Measurements from ENCODE around the gene GNAL.
A peak's percentile ranks its signal among the peaks of the same experiment; 100 is the strongest.
"Not testable (repeated sequence)": the region's sequence is repeated elsewhere in the genome, so short reads cannot be mapped to it uniquely, and the experiment has no call there.

GNAL gene

DNA sequence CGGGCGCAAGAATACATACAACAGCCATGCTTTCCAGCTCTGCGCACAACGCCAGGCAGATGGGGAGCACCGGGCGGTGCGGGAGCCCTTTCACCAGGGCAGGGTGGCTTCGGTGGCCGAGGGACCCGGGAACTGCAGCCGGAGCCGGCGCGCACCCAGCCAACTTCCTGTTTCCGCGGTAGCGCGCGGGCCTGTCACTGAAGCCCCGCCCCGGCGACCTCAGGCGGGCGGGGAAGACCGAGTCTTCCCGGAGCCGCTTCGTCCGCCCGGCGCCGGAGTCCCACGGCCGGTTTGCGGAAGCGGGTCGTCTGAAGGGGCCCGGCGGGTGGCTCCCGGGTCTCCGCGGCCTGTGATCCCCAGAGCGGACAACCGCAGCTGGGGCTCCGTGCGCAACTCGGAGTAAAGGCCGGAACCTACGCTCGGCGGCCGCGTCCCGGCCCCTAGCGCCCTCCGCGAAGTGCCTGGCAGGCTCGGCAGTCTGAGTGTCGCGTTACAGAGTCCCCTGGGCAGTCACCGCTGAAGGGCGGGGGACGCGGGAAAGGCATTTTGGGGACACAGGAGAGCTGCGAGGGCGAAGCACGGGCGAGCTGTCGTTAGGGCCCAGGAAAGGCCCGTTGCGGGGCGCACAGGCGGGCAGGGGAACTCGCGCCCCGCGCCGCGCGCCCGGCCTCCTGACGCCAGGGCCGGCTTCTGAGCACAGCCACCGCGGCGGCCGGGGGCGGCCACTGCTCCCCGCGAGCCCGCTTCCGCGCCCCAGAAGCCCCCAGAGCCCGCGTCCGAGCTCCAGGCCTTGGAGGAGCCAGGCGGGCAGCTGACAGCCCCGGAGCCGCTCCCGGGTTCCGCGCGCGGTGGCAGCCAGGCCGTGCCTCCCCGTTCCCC, 219.4 kb downstream of the GNAL start, which contains the start of gene MPPE1:
MPPE1 (minus strand) TSS at position 136 of the 879 bp plus-strand sequence. CDS start 11,053 bp downstream, outside the sequence.
- DNase-seq (ENCODE audit: low read depth): peak; percentile 40

DNA sequence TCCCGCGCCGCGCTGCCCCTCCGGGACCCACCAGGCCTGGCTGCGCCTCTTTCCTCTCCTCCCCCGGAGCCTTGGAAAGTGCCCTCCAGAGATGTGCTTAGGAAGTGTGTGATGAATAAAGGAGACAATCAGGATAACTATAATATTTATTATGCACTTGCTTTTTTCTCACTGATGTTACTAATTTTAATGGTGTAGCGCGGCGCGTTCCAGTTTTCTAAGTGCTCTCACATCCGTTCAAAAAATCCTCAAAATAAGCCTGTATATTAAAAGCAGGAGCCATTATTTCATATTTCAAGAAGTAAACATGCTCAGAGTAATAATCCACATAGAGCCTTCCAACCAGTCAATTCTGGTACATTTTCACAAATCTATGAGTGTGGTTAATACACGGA, 220.0 kb downstream of the GNAL start:
- DNase-seq (ENCODE audit: low read depth): peak; percentile 8

DNA sequence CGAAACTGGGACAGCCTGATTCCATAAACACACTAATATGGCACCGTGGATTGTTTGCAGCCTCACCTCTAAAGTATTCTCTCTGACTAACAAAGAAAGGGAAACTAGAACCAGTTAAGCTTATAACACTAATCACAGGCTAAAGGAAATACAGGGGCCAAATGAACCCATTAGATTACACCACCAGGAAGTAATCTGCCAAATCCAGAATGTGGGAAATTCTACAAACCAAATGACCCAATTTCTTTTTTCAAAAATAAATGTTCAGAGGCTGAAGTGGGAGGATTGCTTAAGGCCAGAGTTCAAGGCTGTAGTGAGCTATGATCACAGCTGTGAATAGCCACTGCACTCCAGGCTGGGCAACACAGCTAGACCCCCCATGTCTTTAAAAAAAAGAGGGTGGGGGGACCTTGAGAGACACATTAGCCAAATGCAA, 220.5 kb downstream of the GNAL start:
- peak; percentile 23 for DNase-seq (ENCODE audit: low read depth)

DNA sequence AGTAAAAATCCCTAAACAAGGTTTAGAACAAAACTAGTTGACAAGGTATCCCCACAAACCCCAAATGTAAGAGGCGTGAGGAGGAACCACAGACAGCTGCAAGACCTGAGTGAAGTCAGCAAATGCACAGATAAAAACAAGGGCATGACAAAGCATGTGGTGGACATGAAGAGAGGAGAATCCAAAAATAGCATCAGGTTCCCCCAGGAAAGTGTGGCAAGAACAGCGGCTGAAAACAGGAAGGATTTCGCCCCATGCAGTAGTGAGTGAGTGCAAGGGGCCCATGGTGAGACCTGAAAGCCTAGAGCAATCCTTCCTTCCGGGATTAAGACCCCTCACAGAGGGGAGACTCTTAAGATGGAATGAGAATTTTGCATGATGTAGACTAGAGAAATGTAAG, 227.8 kb downstream of the GNAL start:
- not testable (repeated sequence) for DNase-seq (ENCODE audit: low read depth)

DNA sequence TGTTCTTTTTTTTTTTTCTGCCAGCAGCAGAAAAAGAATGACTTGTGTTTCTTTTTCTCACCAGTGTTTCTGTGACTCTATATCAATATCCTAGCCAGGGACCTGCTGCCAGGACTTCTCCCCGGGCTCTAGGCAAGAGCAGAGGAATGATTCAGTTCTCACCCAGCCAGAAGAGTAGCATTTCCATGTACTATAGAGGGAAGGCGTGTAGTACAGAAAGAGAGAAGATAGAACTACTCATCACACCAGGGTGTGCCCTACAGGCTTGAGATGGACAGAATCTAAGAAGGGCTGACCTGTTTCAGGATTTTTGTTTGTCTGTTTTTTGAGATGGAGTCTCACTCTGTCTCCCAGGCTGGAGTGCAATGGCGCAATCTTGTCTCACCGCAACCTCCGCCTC, 230.5 kb downstream of the GNAL start:
- DNase-seq (ENCODE audit: low read depth): not testable (repeated sequence)

DNA sequence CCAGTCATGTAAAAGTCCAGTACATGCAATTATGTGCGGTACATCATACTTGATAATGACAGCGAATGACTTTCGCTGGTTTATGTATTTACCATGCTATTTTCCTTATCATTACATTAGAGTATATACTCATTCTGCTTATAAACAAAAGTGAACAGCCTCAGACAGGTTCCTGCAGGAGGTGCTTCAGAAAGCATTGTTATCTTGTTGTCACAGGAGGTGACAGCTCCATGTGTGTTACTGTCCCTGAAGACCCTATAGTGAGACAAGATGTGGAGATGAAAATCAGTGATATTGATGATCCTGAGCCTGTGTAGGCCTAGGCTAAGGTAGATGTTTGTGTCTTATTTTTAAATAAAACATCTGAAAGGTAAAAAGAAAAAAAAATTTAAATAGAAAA, 234.4 kb downstream of the GNAL start:
- DNase-seq (ENCODE audit: low read depth): no peak

DNA sequence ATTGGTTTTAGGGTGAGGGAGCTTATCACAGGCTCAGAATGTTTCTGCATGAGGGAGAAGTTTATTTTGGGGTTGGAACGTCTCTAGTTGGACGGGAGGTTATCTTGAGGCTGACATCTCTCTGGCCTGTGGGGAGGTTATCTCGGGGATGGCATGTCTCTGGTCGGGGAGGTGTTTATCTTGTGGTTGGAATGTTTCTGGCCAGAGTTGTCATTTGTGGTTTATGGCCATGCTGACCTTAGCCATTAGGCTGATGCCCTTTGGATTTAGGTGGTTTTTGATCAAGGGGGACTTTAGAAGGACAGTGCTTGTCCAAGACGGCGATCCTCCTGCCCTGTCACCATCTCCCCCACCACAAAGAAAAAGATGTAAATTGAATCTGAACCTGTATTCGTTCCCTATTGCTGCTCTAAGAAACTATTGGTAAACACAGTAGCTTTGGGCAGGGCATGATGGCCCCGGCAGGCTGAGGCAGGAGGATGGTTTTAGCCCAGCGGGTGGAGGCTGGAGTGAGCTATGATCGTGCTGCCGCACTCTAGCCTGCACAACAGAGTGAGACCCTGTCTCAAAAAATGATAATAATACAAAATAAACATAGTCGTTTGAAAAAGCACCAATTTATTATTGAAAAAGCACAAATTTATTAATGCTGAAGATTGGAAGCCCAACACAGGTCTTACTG, 236.9 kb downstream of the GNAL start:
- DNase-seq (ENCODE audit: low read depth): no peak

DNA sequence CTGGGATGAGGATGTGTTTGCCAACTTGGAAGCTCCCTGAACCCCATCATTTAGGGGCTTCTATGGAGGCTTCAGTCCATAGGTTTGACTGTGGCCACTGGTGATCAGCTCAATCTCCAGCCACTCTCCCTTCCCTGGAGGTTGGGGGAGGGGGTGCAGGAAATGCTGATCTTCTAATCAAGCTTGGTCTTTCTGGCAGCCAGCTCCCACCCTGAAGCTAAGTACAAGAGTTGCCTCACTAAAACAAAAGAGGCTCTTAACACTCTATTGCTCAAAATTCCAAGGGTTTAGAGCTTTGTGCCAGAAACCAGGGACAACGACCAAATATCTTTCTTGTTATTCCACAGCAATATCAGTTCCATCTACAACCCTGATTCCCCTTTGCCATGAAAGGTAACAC, 238.4 kb downstream of the GNAL start:
- no peak for DNase-seq (ENCODE audit: low read depth)

DNA sequence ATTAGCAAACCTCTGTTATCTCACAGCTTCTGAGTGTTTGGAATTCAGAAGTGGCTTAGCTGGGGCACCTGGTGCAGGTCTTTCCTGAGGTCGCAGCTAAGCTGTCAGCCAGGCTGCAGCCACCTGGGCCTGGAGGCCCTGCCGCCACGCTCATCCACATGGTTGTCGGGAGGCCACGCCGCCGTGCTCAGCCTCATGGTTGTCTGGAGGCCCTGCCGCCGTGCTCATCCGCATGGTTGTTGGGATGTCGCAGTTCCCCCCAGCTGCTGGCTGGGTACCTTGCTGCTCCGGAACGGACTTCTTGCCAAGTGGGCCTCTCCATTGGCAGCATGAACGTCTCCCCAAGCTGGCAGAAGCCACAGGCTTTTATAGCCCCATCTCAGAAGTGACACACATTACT, 243.3 kb downstream of the GNAL start:
- DNase-seq (ENCODE audit: low read depth): no peak

Measured in GM04503 (cell line).